HCEC 1CT (cell line): ENCODE results near the gene MALT1.

Experiments
- DNase-seq: peaks from one replicate; pipeline ENCODE4 v3.0.0-alpha.2; 2017

Gene MALT1

DNA sequence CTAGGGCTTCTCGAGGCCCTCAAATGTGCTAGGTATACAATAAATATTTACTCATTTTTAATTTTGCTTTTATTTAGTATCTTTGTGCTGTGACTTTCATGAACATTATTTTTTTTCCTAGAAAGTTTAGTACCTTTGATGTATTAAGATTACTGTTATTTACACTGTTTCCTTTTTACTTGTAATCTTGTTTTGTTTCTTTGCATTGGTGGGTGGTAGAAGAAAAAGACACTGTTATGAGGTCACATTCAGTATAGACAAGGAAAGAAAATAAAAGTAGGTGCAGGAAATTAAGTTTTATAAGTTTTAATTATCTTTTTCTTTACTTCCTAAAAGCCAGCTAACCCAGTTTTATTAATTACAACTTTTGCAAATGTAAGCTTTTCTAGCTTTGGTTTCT, 23.0 kb downstream of the MALT1 start:
- no peak for DNase-seq

DNA sequence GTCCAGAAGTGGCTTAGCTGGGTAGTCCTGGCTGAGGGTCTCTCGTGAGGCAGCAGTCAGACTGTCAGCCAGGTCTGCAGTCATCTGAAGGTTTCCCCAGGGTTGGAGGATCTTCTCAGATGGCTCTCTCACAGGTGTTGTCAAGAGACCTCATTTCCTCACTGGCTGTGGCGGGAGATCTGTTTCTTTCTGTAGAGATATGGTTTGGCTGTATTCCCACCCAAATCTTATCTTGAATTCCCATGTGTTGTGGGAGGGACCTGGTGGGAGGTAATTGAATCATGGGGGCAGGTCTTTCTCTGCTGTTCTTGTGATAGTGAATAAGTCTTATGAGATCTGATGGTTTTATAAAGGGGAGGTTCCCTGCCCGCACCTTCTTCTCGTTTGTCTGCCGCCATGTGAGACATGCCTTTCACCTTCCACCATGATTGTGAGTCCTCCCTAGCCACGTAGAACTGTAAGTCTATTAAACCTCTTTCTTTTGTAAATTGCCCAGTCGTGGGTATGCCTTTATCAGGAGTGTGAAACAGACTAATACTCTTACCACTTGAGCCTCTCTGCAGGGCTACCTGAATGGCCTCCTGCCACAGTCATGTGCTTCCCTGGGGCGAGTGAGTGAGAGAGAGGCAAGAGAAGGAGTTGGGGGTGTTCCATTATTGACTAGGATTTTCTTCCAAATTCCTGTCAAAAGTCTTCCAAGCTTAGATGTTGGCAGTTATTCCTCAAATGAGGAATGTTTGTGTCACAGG, 23.6 kb downstream of the MALT1 start:
- no peak for DNase-seq

DNA sequence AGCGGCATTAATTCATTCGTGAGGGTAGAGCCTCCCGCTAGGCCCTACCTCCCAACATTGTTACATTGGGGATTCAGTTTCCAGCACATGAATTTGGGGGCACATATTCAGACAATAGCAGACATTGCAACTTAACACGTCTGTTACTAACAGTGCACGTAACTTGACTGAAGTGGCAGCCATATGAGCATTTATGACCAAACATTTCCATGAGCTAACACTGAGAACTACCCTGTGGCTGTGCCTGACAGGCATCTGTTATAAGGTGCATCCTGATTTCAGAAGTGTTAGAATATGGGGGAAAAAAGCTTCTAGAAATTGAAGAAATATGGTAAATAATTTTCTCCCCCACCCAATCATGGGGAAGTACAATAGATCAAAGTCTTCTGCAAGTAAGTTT, 24.5 kb downstream of the MALT1 start:
- DNase-seq: no peak

DNA sequence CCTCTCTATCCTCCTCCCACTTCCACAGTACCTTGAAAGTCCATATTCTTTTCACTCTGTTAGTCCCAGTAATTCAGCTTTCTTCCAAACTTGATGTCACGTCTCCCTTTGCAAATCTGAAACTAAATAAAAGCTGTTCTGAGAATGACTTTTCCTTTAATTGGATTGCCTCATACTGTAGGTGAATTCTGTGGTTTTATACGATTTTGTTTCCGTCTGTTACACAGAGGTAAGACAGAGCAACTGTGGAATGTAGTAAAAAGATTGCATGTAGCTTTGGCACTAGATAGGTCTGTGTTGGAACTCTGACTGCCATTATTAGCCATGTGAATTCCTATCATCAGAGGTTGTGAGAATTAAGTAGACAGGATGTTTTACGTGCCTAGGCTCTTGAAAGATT, 25.9 kb downstream of the MALT1 start:
- DNase-seq: no peak

DNA sequence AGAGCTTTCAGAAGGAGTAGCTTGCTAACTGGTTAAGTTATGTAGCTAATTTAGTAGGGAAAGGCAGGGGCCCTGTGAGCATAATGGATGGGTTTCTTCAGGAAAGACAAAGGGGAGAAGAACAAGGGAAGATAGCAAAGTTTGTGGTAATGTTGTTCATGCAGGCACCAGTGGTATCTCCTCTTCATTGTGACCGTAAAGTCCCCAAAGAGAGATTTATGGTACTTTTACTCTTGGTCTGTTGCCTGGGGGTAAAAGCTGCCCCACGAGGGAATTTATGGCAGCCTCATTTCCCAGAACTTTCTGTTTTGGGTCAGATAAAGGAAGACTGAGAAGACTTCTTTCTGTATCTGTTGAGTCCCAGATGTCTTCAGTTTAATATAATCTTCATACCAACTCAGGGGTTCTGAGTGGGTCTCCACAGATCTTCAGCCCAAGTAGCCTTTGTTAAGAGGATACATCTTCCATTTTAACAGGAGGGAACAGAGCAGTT, 27.5 kb downstream of the MALT1 start:
- DNase-seq: no peak

DNA sequence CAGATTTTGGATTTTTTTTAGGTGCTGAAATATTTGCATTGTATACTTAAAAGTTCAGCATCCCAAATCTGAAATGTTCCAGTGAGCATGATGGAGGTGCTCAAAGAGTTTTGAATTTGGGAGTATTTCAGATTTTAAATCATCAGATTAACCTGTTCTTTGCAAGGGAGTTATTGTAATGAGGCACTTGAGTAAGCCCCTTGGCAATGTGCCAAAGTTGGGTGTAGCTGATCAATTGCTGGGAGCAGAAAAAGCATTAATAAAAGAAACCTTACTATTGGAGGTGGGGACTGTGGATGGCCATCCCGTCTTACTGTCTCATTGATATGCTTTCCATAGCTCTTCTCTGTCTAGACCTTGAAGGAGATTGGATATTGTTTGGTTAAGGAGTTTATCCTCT, 28.3 kb downstream of the MALT1 start:
- no peak for DNase-seq

DNA sequence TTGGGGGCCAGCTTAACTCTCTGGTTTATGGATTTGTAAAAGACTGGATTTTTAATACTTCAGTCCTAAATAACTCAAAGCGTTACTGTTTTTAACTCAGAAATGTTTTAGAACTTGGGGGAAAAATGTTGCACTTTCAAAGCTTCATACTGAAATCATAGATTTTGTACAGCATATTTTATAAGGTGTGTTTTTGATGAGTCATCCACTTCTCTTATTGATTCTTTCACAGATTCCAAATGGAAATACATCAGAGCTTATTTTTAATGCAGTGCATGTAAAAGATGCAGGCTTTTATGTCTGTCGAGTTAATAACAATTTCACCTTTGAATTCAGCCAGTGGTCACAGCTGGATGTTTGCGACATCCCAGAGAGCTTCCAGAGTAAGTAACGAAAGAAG, 28.9 kb downstream of the MALT1 start:
- no peak for DNase-seq

DNA sequence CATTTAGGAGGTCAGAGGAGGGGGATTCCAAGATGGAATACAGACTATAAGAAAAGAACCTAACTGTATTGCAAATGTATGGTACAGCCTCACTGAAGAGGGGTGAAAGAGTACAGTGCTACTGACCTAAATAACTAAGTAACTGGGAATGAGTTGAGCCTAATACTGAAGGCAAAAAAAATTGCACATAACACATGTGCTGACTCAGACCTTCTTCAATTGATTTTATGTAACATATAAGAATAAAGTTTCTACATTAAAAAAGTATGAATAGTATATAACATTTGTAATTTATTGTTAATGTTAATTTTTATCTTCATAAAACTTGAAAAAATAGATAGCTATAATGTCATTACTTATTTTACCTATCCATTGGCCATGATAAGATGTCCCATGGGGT, 41.7 kb downstream of the MALT1 start:
- DNase-seq: no peak

DNA sequence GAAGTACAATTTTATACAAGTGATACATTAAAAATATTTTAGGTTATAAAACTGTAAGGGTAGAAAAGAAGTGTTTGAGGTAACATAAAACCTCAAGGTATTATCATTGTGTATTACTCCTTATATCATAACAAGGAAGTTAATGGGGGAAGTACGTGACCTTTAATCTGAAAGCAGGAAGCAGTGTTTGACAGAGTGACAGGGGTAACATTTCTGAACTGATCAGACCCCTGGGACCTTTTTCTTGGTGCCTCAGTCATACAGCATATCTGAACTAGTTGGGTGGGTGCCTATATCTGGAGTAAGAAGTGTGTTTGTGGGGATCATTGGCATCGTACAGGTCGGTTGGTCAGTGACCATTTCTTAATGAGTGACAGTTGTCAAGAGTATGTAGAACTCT, 43.0 kb downstream of the MALT1 start:
- no peak for DNase-seq

DNA sequence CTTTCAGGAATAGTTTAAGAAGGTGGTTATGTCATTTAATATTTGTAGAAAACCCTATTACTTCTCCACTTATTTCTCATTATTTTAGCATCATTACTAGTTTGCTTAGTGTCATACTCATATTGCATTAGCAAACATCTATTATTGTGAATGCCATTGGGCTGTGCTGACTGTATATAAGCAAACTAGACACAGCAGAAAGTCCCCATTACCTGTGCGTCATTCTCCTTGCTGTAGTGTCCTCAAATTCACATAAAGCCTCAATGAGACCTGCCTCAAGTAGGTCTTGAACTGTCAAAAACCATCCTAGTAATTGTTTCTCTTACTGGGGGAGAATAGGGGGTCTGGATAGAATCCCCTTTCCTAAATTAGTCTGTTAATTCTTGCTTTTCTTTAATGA, 43.6 kb downstream of the MALT1 start:
- DNase-seq: no peak

DNA sequence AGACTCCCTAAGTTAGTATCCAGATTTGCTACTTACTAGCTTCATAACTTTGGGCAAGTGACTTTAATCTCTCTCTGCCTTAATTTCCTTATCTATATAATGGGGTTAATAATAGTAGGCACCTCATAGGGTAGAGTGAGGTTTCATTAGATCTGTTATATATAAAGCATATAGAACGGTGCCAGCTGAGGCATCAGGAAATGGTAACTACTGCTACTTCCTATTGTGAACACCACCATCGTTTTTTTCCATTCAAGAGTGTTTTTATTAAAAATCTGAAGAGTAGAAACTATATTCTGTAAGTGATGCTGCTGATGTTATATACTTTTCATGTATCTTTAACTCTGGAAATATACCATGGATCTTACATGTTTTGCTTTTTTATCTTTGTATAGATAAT, 44.3 kb downstream of the MALT1 start:
- DNase-seq: no peak

DNA sequence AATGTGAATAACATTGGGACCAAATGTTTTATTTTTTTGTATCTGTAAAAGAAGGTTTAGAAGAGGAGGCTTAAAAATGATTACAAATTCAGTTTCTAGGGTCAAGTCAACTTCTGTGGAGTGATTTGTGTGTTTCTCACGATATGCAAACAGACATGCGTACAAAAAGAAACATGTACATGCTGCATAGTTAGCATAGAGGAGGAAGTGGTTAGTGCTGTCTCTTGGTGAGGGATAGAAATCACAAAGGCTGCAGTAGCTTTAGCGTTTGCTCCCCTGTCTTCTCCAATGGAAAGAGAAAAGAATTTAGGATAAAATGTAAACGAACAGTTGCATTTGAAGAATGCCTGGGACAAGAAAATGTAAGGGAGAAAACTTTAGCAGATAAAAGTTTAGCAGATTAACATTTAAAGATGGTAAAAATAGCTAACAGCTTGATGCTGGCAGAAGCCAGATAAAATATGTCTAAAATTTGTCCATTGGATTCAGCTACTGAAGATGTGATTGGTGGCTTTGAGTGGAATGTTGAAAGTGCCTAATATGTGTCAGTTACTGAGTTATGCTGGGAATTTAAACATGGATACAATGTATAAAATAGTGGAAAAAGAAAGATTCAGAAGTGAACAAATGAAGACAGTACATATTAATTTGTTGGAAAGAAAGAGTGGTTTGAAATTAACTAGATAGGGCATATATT, 44.9 kb downstream of the MALT1 start:
- DNase-seq: no peak

DNA sequence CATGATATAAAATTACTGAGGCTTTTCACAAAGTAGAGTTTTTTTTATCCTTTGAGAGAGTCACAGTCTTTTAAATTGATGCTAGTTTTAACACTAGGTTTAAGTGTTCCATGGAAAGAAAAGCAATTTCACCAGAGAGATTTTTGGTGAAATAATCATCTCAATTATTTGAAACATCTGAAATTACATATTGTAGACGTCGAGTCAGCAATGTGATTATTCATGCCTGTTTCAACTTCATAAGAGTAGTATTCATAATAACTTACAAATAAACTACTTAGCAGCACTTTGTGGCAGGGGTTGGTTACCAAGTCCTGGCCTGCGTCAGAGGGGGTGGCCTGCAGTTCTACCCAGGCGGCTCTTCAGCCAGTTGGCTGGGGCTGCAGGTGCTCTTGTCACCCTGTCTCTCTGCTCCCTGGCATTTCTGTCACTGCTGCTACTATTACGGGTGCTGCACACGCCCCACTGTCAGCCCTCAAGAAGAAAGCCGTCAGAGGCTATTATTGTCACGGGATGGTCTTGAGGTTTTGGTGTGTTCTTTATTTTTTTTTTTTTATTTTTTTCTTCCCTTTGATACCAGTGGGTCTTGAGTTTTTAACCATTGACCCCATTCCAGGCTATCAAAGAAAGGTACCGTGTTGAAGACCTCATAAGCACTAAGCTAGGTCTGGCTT, 50.4 kb downstream of the MALT1 start:
- peak; percentile 6 for DNase-seq

DNA sequence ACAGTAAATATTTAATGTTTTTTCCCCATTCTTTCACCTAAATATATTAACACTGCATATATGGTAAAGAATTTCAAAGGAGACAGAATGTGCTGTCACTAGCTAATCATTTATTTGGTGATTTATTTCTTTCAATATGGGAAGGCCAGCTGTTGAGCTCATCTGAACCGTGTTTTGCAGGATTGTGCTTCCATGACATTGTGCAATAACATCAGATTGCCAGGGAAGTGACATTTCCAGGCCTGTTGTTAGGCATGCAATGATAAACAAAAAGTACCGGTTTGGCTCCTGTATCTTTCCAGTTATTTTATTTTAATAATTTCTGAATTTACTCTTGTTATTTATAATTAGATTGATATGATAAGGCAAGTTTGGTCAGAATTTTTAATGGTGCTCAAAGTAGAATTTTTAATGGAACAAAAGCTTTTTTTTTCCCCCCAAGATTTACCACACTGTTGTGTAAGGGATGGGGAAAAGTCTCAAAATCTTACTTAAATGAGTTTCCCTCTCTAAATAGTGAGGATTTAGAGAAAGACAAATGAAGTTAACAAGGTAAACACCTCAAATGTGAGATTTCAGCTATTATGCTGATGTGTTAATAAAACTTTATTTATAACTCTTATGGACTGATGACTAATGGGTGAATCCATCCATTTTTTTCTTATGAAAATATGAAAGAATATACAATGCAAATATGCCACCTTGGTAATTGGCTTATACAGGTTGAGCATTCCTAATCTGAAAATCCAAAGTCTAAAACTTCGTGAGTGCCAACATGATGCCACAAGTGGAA, 52.7 kb downstream of the MALT1 start:
- DNase-seq: no peak

DNA sequence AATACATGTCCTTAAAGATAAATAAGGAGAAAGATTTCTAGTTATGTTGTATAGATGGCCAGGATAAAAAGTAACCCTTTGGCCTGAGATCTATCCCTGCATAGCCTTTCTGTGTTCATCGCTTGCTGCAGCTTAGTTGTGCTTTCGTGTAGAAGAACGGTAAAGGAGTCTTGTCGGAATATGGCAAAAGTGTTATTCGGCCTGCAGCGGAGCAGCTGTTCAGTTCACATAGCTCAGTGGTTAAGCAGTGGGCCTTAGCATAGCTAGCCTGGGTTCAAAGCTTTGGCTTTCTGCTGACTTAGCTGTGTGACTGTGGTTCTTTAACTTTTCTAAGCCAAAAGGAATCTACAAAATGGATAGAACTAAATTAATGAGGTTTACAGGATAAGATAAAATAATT, 55.4 kb downstream of the MALT1 start:
- DNase-seq: no peak

DNA sequence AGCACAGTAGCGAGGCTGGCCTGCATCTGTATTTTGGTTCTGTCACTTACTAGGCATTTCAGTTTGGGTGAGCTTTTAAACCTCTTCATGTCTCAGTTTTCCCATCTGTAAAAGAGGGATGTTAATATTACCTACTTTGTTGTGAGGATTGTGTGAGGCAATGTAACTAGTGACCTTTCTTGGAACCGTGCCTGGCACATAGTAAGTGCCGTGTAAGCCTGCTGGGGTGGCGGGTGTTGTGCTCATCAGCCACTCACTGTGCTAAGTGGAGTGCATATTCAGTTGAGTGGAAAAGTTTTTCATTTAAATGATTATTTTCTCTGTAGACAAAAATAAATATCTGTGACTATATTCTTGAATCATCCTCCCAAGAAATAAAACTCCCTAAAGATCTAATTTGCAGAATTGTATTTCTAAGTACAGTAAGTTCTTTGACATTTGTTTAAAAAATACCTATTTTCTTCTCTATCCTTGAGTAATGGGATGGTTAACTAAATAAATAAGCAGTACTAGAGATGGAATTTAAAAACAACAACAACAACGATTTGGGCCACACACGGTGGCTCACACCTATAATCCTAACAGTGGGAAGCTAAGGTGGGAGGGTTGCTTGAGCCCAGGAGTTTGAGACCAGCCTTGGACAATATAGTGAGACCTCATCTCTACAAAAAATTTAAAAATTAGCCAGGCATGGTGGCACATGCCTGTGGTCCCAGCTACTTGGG, 56.7 kb downstream of the MALT1 start:
- no peak for DNase-seq

DNA sequence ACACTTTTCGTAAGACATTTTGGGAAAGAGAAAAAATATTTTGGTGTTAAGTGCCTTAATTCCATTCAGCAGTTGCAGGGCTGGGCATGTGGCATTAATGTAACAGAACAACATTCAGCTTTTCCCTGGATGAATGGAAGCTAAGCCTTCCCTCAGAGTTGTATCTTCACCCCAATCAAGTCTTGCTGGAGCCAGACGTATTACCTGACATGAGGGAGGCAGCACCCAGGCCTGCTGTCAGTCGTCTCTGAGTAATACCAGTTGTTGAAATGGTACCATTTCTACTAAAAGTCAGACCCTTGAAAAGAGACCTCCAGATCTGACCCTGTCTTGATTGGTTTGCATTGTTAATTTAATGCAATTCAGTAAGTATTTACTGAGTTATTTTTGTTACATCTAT, 57.5 kb downstream of the MALT1 start:
- DNase-seq: no peak

DNA sequence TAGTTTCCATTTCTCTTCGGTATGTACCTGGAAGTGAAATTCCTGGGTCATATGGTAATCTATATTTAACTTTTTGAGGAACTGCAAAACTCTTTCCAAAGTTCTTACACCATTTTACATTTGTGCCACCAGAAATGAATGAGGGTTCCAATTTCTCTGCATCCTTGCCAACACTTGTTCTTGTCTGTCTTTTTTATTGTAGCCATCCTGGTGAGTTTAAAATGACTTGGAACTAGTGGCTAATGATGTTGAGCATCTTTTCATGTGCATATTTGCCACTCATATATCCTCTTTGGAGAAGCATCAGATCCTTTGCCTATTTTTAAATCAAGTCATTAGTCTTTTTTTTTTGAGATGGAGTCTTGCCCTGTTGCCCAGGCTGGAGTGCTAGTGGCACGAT, 59.4 kb downstream of the MALT1 start:
- DNase-seq: no peak

DNA sequence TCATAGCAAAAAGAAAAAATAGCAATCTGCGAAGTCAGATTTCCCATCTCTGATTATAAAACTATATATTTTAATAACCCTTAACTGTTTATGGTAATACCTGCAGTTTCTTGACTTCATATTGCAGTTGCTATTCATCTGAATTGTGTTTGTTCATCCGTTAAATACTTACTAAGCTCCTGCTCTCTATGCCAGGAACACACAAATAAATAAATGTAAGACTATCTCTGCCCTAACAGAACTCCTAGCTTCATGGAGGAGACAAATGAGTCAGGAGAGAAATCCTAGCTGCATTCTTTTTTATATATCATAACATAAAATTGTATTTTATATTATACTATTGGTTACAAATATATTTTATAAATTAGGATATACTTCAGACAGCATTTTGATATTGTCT, 61.2 kb downstream of the MALT1 start:
- DNase-seq: no peak

DNA sequence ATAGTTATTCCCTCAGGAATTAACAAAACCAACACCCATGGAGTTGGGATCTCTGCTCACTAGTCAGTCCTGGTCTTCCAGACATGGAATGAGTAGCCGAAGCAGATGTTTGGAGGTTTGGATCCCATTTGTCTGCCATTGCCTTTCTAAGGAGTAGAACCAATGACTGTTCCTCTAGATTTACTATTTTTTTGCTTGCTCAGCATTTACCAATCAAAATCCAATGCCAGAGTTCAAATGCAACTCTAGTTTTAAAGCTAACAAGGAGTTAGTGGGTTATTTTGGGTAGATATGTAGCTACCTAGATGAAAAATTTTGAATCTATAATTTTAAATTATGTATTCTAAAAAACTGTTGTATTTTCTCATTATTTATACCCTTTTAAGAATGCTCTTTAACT, 62.6 kb downstream of the MALT1 start:
- no peak for DNase-seq

DNA sequence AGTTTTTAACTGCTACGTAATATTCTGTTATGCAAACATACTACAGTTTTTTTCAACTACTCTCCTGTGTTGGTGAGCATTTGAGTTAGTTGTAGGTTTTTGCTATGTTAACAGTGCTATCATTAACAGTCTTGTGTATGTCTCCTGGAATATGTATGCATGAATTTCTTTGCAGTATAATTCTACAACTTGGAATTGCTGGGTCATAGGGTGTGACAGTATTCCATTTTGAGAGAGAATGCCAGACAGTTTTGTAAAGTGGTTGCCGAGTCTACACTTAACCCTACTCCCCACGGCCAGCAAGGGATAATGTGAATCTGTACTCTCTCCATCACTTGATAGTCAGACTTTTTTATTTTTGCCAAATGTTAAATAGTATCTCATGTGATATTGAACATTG, 67.1 kb downstream of the MALT1 start:
- DNase-seq: no peak

DNA sequence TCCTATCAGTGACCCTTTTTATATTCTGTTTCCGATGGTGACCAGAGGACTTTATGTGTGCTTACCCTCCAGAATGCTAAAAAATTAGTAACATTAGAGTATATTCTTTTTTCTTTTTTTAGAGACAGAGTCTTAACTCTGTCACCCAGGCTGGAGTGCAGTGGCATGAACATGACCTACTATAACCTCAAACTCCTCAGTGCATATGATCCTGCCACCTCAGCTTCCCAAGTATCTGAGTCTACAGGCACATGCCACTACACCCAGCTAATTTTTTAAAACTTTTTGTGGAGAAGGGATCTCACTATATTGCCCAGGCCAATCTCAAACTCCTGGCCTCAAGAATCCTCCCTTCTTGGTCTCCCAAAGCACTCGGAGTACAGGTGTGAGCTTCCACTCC, 74.6 kb downstream of the MALT1 start:
- DNase-seq: no peak
